GM23338 (cell line): Measurements from ENCODE around the gene HORMAD2. TPM values are rescaled to one million over a fixed set of nuclear protein-coding genes. Genes with fewer than 3 reads are reported as not detected.

Experiments used
- ATAC-seq: fragments of 200-7000 bp; cut with Tn5 transposase; 3 replicates; pipeline ENCODE4 v1.9.1; 2020
- DNase-seq: peaks from one replicate; pipeline ENCODE4 v3.0.0-alpha.2; 2015; ENCODE audit warnings: low spot score
- H2AFZ ChIP-seq: fragments of 200-600 bp; sonication (generic); 2 replicates; pipeline ENCODE4 v1.8.0; 2016; ENCODE audit warnings: antibody characterized with exemption, mild to moderate bottlenecking, moderate library complexity
- H3F3A ChIP-seq: fragments of 200-600 bp; sonication (generic); replicated peaks from 2 replicates; pipeline ENCODE4 v1.8.0; 2017; ENCODE audit warnings: antibody characterized with exemption, mixed run types, low read depth
- H3K27ac ChIP-seq: fragments of 200-600 bp; sonication (generic); 2 replicates; pipeline ENCODE4 v1.6.1; 2016; ENCODE audit warnings: low read depth
- H3K27me3 ChIP-seq: fragments of 200-600 bp; sonication (generic); 2 replicates; pipeline ENCODE4 v1.8.0; 2016; ENCODE audit warnings: mild to moderate bottlenecking, mixed run types, moderate library complexity; ENCODE audit not compliant: insufficient read depth
- H3K36me3 ChIP-seq: fragments of 200-600 bp; sonication (generic); 2 replicates; pipeline ENCODE4 v1.8.0; 2016; ENCODE audit warnings: mild to moderate bottlenecking; ENCODE audit not compliant: insufficient read depth
- H3K4me1 ChIP-seq: fragments of 200-600 bp; sonication (generic); 2 replicates; pipeline ENCODE4 v1.8.0; 2016; ENCODE audit warnings: mild to moderate bottlenecking, moderate library complexity; ENCODE audit not compliant: insufficient read depth
- H3K4me2 ChIP-seq: fragments of 200-600 bp; sonication (generic); 2 replicates; pipeline ENCODE4 v1.7.1; 2017; ENCODE audit warnings: mixed run types
- H3K4me3 ChIP-seq: fragments of 200-600 bp; sonication (generic); 2 replicates; pipeline ENCODE4 v1.6.1; 2016; ENCODE audit warnings: mixed run types
- H3K79me2 ChIP-seq: fragments of 200-600 bp; sonication (generic); replicated peaks from 2 replicates; pipeline ENCODE4 v1.8.0; 2017; ENCODE audit warnings: mild to moderate bottlenecking; ENCODE audit not compliant: insufficient read depth
- H3K9me2 ChIP-seq: fragments of 200-600 bp; sonication (generic); 2 replicates; pipeline ENCODE4 v1.8.0; 2017; ENCODE audit not compliant: insufficient read depth
- H4K20me1 ChIP-seq: fragments of 200-600 bp; sonication (generic); replicated peaks from 2 replicates; pipeline ENCODE4 v1.8.0; 2017; ENCODE audit warnings: mild to moderate bottlenecking; ENCODE audit not compliant: insufficient read depth
- H3K27ac Mint-ChIP-seq: 2 replicates; pipeline ENCODE4 v1.8.0; 2020; ENCODE audit warnings: inconsistent platforms, mild to moderate bottlenecking, moderate library complexity, mixed read lengths
- H3K27me3 Mint-ChIP-seq: 3 replicates; pipeline ENCODE4 v1.8.0; 2022; ENCODE audit warnings: low read depth, mild to moderate bottlenecking, moderate library complexity, mixed read lengths, inconsistent platforms; ENCODE audit not compliant: insufficient read depth, poor library complexity
- H3K36me3 Mint-ChIP-seq: 3 replicates; pipeline ENCODE4 v1.8.0; 2021; ENCODE audit warnings: low read depth, mild to moderate bottlenecking, inconsistent platforms, moderate library complexity, mixed read lengths
- H3K4me1 Mint-ChIP-seq: 3 replicates; pipeline ENCODE4 v1.8.0; 2020; ENCODE audit warnings: mild to moderate bottlenecking, inconsistent platforms, mixed read lengths
- H3K4me3 Mint-ChIP-seq: 3 replicates; pipeline ENCODE4 v1.8.0; 2021; ENCODE audit warnings: moderate library complexity, mild to moderate bottlenecking, inconsistent platforms, mixed read lengths
- H3K9me3 Mint-ChIP-seq: 3 replicates; pipeline ENCODE4 v1.8.0; 2020; ENCODE audit warnings: moderate library complexity, mild to moderate bottlenecking, inconsistent platforms, mixed read lengths
- CTCF ChIP-seq, 2 experiments: fragments of 200-600 bp in 1 of 2; sonication (generic) in 1 of 2; conservative IDR thresholded peaks; 2 replicates each; pipeline versions ENCODE4 v1.5.1 to v1.6.1; 2016 to 2017; ENCODE audit warnings: antibody characterized with exemption in 2 of 2, low read depth in 2 of 2, mild to moderate bottlenecking in 2 of 2, moderate library complexity in 1 of 2
- EZH2 ChIP-seq: fragments of 200-600 bp; sonication (generic); IDR thresholded peaks from one replicate; pipeline ENCODE4 v1.8.0; 2017; ENCODE audit warnings: antibody characterized with exemption, mild to moderate bottlenecking, low read depth; ENCODE audit not compliant: unreplicated experiment
- EZH2phosphoT487 ChIP-seq: fragments of 200-600 bp; sonication (generic); IDR thresholded peaks from one replicate; pipeline ENCODE4 v1.8.1; 2018; ENCODE audit warnings: antibody characterized with exemption; ENCODE audit not compliant: unreplicated experiment
- NANOG ChIP-seq: IDR thresholded peaks from 2 replicates; pipeline ENCODE4 v1.6.1; 2016; ENCODE audit warnings: antibody characterized with exemption, borderline replicate concordance
- REST ChIP-seq: IDR thresholded peaks from one replicate; pipeline ENCODE4 v1.6.1; 2018; ENCODE audit warnings: antibody characterized with exemption; ENCODE audit not compliant: unreplicated experiment
- polyA plus RNA-seq: library from polyadenylated mRNA; unstranded; fragments of >200 nt; fragmentation: Nextera tagmentation; extraction: Ambion mirVana; gene quantifications from 2 replicates; pipeline ENCODE4 v1.2.1, GENCODE V29; 2016
- total RNA-seq: library from RNA; depleted of rRNA; stranded (reverse); fragments of >200 nt; shearing (Covaris generic); gene quantifications from 2 replicates; pipeline ENCODE4 v1.2.3, GENCODE V29; 2014

Gene HORMAD2
- total and polyA plus RNA-seq, 2 experiments from 2014 or later = 0.40 TPM; not detected in 1

GRCh38 chr22:30038219-30038618, 42.0 kb upstream of the HORMAD2 start:
- Mint-ChIP-seq H3K9me3 (no peaks in the 10 kb centered on the region), H3K4me1 (peaks cover 9% of the 10 kb centered on the region; the same call in 2 of the 3 replicates), H3K27ac (no peak overlapping the region), H3K36me3 (no peaks in the 10 kb centered on the region), H3K4me3 (no peak overlapping the region), H3K27me3 (peaks cover 15% of the 10 kb centered on the region)
- no peaks in the 10 kb centered on the region for H4K20me1 ChIP-seq
- peaks cover 6% of the 10 kb centered on the region; the same call in 1 of the 2 replicates for H3K4me1 ChIP-seq
- DNase-seq (no peak), ATAC-seq (no peak)
- H3K79me2 ChIP-seq = no peaks in the 10 kb centered on the region
- no peak overlapping the region for H3K27ac ChIP-seq
- no peak overlapping the region for H2AFZ ChIP-seq
- no peaks in the 10 kb centered on the region for H3K27me3 ChIP-seq
- no peak for TF ChIP-seq NANOG
- no peak for TF ChIP-seq CTCF (conservative IDR thresholded peaks at IDR 0.05; ENCODE audit: low read depth in 2 of 2)
- no peak overlapping the region for H3K4me3 ChIP-seq
- H3K9me2 ChIP-seq = no peaks in the 10 kb centered on the region
- H3K36me3 ChIP-seq = no peaks in the 10 kb centered on the region
- no peak overlapping the region for H3K4me2 ChIP-seq
- H3F3A ChIP-seq = no peaks in the 10 kb centered on the region

- H3K27me3 ChIP-seq = no peaks in the 10 kb centered on the region
- H3K27ac ChIP-seq = no peak overlapping the region
- Mint-ChIP-seq H3K27ac (no peak overlapping the region), H3K27me3 (peaks cover 11% of the 10 kb centered on the region), H3K4me3 (no peak overlapping the region), H3K9me3 (no peaks in the 10 kb centered on the region), H3K36me3 (no peaks in the 10 kb centered on the region), H3K4me1 (peaks cover 6% of the 10 kb centered on the region; the same call in 2 of the 3 replicates)
- no peaks in the 10 kb centered on the region for H3K79me2 ChIP-seq
- TF ChIP-seq NANOG = no peak
- no peak for TF ChIP-seq EZH2
- no peak for TF ChIP-seq CTCF (conservative IDR thresholded peaks at IDR 0.05; ENCODE audit: low read depth in 2 of 2)
- no peak for TF ChIP-seq REST
- TF ChIP-seq EZH2phosphoT487 = no peak
- ATAC-seq = no peak
- H2AFZ ChIP-seq = no peak overlapping the region
- H3K4me3 ChIP-seq = no peak overlapping the region
- no peaks in the 10 kb centered on the region for H3F3A ChIP-seq
- H3K4me2 ChIP-seq = no peak overlapping the region
- H3K36me3 ChIP-seq = no peaks in the 10 kb centered on the region
- H3K9me2 ChIP-seq = no peaks in the 10 kb centered on the region
- DNase-seq = no peak
- no peaks in the 10 kb centered on the region for H4K20me1 ChIP-seq
- H3K4me1 ChIP-seq = 0 out of 2 replicates have a peak, but pooled peaks cover 6% of the 10 kb centered on the region
These were observed 39.6 kb upstream of the HORMAD2 start for GRCh38 chr22:30040499-30041260.
